Myocyte (in vitro differentiated cells): ENCODE results near the gene DTL. TPM values are rescaled to one million over a fixed set of nuclear protein-coding genes. Genes with fewer than 3 reads are reported as not detected.
A peak's percentile ranks its signal among the peaks of the same experiment; 100 is the strongest.

ENCODE experiments used
- DNase-seq: peaks from one replicate; pipeline ENCODE4 v3.0.0-alpha.2; 2012; ENCODE audit warnings: low read depth
- total RNA-seq: library from RNA; depleted of rRNA; stranded (reverse); fragments of >200 nt; gene quantifications from 2 replicates; pipeline ENCODE4 v1.2.3, GENCODE V29; 2014

The DTL gene
- total RNA-seq, 1 donor from 2014 or later: 1.2 TPM

DNA sequence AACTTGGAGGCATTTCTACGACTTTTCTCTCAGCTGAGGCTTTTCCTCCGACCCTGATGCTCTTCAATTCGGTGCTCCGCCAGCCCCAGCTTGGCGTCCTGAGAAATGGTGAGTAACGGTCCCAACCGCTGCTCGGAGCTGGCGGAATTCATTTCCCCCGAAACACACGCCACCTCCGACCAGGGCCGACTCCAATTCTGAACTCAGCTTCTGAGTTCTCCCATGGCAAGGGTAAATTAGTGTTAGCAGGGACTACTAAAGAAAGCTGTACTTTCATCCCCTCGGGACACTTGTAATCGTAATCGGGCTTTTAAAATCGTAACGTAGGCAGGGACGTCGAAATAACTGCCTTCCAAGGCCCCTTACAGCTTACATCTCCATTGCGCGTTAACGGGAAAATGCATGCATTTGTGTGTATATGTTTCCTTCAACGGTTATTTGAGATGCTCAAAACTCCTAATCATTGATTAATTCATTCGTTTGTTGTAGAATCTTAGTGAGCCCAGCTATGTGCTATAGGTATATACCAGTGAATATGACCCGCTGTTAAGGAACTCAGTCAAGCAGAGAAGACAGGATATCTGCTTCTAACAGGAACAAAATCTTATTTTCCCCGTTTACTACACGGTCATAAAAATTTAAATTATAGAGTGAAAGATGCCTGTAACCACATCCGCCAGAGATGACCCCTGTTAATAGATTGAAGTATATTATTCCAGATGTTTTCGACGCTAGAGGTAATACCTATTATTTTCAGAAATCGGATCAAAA, 472 bp downstream of the DTL start:
- no peak for DNase-seq

DNA sequence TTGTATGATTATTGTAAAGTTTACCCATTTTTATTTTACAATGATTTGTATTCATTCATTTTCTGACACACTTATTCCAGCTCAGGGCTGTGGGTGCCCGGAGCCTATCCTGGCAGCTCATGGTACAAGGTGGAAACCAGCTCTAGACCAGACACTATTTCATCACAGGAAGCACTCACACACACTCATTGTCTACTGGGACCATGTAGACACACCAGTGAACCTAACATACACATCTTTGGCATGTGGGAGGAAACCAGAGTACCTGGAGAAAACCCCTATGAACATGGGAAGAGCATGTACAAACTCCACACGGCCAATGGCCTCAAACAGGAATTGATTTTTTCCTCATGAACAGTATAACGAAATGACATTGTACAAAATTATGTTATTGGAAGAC, 2.4 kb downstream of the DTL start:
- no peak for DNase-seq

DNA sequence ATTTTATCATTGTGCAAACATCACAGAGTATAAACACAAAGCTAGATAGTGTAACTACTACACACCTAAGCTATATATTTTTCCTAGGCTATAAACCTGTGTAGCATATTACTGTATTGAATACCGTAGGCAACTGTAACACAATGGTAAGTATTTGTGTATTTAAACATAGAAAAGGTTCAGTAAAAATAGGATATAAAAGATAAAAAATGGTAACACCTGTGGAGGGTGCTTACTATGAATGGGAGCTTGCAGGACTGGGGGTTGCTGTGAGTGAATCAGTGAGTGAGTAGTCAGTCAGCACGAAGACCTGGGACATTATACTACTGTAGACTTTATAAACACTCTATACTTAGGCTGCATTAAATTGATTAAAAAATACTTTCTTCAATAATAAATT, 4.1 kb downstream of the DTL start:
- no peak for DNase-seq

DNA sequence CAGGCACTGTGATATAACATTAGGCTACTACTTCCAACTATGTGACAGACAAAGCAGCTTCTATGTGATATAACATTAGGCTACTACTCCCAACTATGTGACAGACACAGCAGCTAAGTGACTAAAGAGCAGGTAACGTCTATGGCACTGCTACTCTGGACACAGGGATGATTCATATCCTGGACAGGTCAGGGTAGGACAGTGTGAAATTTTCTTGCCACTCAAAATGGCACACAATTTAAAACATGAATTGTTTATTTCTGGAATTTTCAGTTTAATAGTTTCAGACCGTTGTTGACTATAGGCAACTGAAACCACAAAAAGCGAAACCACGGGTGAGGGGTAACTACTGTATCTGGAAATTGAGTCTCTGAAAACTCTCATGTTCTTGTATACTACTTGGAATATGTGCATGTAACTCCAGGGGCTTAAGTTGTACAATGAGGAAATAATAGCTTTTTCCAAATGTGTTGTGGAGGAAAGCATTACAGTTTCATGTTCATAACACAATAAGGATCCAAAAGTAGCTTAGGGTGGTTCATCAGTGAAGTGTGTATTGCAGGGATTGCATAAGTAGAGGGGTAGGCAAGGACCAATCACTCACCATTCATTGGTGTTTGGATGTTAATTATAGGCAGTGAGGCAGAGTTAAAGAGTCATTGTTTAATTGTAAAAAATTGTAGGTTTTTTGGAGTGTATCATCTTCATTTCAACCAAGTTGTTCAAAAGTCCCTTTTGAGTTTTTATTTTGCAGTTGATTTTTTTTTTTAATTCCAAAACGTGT, 5.3 kb downstream of the DTL start:
- no peak for DNase-seq

DNA sequence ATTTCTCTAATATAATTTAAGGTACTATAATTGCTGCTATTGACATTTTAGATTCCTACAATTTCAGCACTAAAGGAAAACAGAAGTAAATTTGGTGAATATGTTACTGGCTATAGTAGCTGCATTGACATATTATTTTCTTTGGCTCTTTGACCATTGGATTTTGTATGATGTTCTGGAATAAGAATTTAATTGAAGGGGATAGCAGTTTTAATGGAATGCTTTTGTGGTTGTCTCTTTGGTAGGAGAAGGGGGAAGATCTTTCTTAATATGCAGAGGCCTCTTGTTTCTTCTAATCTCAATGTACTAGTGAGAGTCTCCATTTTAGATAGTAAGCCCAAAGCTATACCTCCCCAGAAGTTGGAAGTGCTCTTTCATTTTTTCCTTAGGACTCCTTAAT, 6.9 kb downstream of the DTL start:
- no peak for DNase-seq

DNA sequence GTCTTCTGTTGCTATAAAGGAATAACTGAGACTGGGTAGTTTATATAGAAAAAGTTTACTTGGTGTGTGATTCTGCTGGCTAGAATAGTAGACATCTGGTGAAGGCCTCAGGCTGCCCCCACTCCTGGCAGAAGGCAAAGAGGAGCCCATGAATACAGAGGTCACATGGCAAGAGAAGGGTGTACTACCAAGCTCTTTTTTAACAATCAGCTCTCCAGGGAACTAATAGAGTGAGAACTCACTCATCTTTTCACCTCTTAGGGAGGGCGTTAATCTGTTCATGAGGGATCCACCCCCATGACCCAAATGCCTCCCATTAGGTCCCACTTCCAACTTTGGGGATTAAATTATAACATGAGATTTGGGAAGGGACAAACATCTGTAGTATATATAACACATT, 9.3 kb downstream of the DTL start:
- no peak for DNase-seq

DNA sequence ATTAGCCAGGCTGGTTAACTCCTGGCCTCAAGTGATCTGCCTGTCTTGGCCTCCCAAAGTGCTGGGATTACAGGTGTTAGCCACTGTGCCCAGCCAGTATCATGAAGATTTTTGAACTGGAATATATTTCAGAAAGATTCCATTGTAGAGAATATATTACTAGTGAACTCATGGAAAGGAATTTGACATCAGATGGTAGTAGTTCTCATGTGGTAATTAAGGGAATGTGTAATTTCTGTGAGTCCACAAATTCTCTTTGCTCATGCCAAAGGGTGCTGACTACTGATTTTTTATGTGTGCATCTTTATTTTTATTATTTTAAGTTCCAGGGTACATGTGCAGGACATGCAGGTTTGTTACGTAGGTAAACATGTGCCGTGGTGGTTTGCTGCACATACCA, 10.4 kb downstream of the DTL start:
- no peak for DNase-seq

DNA sequence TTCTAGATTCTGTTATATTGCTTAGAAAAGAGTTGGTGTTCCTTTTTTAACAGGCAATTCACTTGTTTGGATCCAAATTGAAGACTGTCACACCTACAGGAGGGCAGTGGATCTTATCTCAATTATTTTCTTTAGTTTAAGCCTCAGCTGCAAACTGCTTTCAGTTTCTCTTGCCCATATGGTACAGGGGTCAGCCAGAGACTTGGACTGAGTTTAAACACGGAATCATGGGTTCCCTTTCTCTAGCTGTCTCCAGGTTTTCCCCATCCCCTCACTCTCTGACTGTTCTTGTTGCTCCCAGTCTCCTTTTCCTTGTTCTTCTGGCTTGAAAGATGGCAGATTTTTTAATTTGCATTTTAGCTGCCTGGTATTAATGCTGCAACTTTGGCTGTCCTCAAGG, 18.4 kb downstream of the DTL start:
- no peak for DNase-seq

DNA sequence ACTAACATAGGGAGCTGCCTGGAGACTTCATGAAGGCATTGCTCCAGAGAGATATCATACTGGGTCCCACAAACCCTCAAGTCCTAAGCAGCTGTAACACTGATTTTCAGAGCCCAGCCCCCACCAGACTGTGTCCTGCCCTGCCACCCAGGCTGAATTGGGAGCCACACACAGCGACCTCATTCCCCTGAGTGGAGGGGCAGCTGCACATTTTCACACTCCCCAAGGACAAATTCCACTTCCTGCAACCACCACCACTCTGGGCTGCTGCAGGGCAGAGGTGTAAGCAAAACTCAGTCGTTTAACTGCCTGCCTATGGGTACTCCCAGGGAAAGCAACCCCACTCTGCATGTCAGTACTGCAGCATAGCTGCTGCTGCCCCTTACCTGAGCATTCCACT, 19.8 kb downstream of the DTL start:
- peak; percentile 42 for DNase-seq

DNA sequence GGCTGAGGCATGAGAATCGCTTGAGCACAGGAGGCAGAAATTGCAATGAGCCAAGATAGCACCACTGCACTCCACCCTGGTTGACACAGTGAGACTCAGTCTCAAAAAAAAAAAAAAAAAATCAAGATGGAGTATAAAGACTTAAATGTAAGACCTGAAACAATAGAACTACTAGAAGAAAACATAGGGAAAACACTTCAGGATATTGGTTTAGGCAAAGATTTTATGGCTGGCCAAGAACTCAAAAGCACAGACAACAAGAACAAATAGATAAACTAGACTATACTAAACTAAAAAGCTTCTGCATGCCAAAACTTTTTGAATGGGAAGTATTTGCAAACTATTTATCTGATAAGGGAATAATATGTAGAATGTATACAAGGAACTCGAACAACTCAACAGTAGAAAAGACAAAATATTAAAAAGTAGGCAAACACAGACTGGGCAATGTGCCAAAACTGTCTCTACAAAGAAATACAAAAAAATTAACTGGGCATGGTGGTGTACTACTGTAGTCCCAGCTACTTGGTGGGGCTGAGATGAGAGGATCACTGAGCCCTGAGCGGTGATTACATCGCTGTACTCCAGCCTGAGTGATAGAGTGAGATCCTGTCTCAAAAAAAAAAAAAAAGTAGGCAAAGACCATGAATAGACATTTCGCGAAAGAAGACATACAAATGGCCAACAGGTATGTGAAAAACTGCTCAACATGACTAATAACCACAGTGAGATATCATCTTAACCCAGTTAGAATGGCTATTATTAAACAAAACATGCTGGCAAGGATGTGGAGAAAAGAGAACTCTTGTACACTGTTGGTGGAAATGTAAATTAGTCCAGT, 25.3 kb downstream of the DTL start:
- DNase-seq: no peak

DNA sequence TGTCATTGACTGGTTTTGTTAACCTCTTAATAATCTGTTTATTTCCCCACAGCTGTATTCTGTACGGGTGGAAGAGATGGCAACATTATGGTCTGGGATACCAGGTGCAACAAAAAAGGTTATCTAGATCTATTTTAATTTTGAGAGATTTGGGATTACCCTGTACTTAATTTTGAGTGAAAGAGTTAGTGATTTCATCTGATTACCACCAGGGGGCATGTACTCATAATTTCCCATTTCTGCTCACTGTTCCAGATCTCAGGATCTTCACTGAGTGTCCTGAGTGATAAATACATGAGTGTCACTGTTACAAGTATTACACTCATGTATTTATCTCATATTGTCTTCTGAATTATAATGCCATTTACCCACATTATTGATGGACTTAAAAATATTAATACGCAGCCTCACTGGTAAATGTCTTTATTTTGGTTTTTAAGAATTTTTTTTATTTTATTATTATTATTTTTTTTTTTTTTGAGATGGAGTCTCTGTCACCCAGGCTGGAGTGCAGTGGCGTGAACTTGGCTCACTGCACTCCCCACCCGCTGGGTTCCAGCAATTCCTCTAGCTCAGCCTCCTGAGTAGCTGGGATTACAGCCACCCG, 27.4 kb downstream of the DTL start:
- DNase-seq: peak; percentile 55

DNA sequence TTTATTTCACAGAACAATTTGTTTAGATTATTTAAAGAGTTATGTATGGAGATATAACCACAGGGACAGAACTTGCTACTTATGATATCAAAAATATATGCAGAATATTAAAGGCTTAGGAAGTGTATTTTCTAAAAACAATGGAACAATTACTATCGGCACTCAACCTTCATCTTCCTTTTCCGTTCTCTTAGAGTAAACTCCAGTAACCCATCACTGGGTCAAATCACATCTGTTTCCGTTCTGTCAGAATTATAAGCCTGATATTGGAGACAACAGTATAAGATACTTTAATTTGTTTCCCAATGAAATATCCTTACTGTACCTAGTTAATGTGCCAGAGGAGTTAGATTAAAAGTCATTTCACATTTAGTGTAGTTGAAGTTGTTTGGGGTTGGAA, 32.2 kb downstream of the DTL start:
- no peak for DNase-seq

DNA sequence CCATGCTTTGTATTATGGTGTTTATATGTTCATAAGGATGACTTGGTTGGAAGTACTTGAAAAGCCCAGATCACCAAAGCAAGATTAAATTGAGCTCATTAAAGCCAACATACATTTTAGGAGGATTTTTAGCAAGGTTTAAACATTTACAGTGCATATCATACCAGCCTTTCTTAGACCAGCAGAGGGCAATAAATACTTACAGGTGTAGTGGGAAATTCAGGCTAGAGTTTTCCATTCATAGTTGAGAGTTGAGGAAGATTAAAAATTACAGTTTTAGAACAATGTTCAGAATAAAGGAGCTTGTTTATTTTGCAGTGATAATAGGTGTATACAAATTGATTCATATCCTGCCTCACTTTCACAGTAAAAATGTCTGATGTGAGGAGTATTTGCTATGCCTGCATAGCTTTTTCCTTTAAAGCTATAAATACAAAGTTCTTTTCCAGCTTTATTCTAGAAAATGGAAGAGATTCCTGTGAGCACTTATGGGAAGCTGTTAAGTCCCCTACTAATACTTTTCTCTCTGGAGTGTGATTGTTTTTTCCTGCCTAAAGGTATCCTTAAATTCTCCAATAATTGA, 35.3 kb downstream of the DTL start:
- DNase-seq: peak; percentile 60

DNA sequence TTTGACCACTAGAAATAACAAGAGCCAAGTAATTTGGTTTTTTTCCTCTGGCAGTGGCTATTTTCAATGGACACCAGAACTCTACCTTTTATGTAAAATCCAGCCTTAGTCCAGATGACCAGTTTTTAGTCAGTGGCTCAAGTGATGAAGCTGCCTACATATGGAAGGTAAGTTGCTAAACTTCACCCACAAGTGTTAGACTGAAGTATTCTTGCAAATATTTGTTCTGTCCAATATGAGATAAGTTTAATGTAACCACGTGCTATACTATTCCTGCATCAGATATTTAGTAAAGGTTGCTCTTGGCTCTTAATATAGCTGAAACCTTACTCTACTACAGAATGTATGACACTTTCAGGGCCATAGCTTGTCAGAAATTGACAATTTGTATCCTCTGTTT, 36.5 kb downstream of the DTL start:
- no peak for DNase-seq

DNA sequence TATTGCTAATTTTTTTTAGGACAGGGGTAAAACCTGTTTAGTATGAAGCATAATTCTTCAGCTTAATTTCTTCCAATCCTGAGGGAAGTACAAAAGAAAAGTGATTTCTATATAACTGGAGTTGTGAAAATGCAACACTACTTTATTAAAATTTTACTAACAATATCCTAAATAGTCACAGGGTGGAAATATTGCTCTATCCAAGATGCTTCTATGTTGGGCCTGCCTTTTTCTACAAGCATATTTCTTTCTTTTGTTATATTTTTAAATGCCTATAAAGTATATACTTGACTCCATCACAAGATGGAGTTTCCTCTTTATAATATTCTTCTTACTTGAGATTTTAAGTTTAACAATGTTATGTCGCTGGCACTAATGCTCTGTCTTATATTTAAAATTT, 37.9 kb downstream of the DTL start:
- DNase-seq: no peak

DNA sequence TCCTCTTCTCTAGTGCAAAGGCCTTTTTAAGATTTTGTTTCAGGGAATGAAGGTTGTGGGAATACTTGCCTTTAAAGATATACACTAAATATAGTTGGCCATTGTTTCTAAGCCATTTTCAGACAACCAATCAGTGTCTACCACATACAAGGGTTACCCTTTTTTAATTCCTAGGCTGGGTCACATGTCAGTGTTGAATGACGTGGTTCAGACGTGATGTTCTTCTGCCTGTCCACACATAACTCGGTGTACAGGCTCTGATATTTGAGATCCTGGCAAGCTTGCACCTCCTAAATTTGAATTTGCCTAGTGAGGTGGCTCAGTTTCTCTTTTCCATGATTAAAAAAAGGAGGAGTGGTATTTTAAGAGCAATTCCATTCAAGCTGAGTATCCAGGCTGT, 38.8 kb downstream of the DTL start:
- no peak for DNase-seq

DNA sequence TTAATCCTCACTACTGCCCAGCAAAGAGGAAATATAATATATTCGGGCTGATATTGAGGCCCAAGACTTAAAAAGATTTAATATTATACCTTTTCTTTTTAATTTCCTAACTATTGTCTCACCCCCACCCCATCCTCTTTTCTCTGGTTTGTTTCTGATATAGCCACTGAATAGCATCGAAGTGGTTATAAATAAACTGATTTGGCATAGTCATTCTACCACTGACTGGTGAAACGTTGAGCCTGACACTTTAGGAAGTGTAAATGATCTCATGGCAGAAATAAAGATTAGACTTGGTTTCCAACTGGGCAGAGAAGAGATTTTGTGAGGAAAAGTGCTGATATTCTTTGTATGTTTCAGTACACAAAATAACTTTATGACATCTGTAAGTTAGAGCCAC, 39.3 kb downstream of the DTL start:
- no peak for DNase-seq

DNA sequence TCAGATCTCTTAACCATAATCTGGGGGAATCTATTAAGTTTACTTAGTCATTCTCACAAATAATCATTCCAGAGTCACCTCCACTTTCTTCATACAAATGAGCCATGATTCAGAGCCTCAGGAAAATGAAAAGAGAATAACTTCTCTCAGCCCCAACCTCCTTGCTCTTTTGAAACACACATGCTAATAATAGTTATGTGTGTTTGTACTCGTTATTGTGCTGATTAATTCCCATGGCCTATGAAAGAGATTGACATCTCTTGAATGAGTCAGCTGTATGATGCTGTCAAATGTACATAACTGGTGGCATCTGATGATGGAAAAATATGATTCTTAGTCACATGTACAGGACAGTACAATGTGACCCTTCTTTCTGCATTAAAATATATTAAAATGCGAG, 41.5 kb downstream of the DTL start:
- DNase-seq: no peak

DNA sequence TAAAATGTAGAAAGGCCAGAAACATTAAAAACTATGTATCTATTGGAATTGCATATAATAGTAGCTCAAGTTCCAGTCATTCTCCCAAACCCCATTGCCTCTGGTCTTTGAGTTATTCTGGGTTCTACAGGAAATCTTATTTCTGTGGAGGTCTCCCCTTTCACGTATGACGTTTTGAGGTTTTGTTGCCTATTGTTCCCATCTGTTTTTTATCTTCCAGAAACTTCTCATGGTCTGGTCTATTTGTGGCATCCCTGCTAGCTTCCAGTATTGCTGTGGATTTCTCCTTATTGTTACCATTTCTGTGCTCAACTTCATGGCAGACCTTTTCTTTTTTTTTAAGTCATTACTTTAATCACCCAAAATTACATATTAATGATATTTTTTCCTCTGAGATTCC, 43.3 kb downstream of the DTL start:
- no peak for DNase-seq

DNA sequence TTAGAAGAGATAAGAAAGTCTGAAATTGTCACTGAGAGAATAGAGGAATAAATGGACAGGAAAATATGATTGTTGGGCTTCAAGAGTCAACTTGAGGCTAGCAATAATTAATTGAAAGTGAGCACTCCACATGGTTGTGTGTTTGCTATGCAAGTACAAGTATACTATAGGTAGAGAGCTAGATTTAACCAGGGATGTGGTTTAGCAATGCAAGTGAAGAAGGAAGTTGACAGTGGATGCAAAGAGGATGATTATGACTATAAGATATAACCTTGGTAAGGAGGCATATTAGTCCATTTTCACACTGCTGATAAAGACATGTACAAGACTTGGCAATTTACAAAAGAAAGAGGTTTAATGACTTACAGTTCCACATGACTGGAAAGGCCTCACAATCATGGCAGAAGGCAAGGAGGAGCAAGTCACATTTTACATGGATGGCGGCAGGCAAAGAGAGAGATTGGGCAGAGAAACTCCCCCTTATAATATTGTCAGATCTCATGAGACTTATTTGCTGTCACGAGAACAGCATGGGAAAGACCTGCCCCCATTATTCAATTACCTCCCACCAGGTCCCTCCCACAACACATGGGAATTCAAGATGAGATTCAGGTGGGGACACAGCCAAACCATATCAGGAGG, 47.3 kb downstream of the DTL start:
- DNase-seq: no peak
